Breast epithelium (tissue), 4 donors: Measurements from ENCODE around the gene RPEL1. TPM values are rescaled to one million over a fixed set of nuclear protein-coding genes. Genes with fewer than 3 reads are reported as not detected.
"Not testable (repeated sequence)": the region's sequence is repeated elsewhere in the genome, so short reads cannot be mapped to it uniquely, and the experiment has no call there.

Experiments used
- DNase-seq, 2 donors: peaks; one replicate each; pipeline ENCODE4 v3.0.0-alpha.2; 2019; ENCODE audit warnings: low spot score in 2 of 2
- H3K27ac ChIP-seq, 2 donors: fragments of 200-600 bp; sonication (generic) in 1 of 2; one replicate each; pipeline ENCODE4 v1.5.1; 2016 to 2019; ENCODE audit warnings: mild to moderate bottlenecking in 1 of 2
- H3K27me3 ChIP-seq, 2 donors: fragments of 200-600 bp; sonication (generic) in 1 of 2; one replicate each; pipeline versions ENCODE4 v1.5.1 to v1.6.0; 2017 to 2019; ENCODE audit warnings: control low read depth in 1 of 2, mild to moderate bottlenecking in 1 of 2
- H3K36me3 ChIP-seq: fragments of 200-600 bp; one replicate; pipeline ENCODE4 v1.5.1; 2019
- H3K4me1 ChIP-seq, 2 donors: fragments of 200-600 bp; sonication (generic); one replicate each; pipeline ENCODE4 v1.5.1; 2016 to 2019; ENCODE audit warnings: control low read depth in 1 of 2
- H3K4me3 ChIP-seq, 3 donors: fragments of 200-600 bp; sonication (generic); 1 replicate in 2 of 3; 2 replicates in 1 of 3; pipeline ENCODE4 v1.5.1; 2016 to 2019; ENCODE audit warnings: mild to moderate bottlenecking in 3 of 3, moderate library complexity in 2 of 3
- H3K9me3 ChIP-seq, 2 donors: fragments of 200-600 bp; sonication (generic) in 1 of 2; one replicate each; pipeline ENCODE4 v1.5.1; 2016 to 2019; ENCODE audit warnings: control low read depth in 1 of 2
- CTCF ChIP-seq, 3 donors: fragments of 450-650 bp; IDR thresholded peaks; one replicate each; pipeline ENCODE4 v1.5.1; 2016 to 2017; ENCODE audit warnings: antibody characterized with exemption in 3 of 3, mild to moderate bottlenecking in 3 of 3, moderate library complexity in 3 of 3
- POLR2A ChIP-seq: fragments of 450-650 bp; IDR thresholded peaks from one replicate; pipeline ENCODE4 v1.6.1; 2016; ENCODE audit warnings: antibody characterized with exemption, mild to moderate bottlenecking, moderate library complexity
- POLR2AphosphoS5 ChIP-seq, 3 donors: sonication (generic); formaldehyde crosslinking; IDR thresholded peaks; one replicate each; pipeline ENCODE4 v1.6.1; 2017; ENCODE audit warnings: antibody characterized with exemption in 3 of 3
- intact Hi-C: fragments of 100-400 bp; cut with DNase I; formaldehyde crosslinking; loops from one replicate; pipeline ENCODE4 v1.15.1; 2023; ENCODE audit warnings: low total_unique reads
- total RNA-seq, 3 donors: library from RNA; depleted of rRNA; stranded (reverse); fragments of >200 nt; gene quantifications; one replicate each; pipeline ENCODE4 v1.1.0, GENCODE V29; 2016

RPEL1 gene
- total RNA-seq, 3 donors from 2014 or later = 0.33 TPM; not detected in 2

GRCh38 chr10:103256613-103257012, 10.9 kb downstream of the RPEL1 start:
- intact Hi-C loops = no loop called here
- H3K27ac ChIP-seq = no peak overlapping the region
- H3K27me3 ChIP-seq = no peaks in the 10 kb centered on the region
- no peak for DNase-seq
- no peak for TF ChIP-seq POLR2A
- TF ChIP-seq POLR2AphosphoS5 (IDR thresholded peaks at IDR 0.05) = no peak
- TF ChIP-seq CTCF (IDR thresholded peaks at IDR 0.05) = no peak
- H3K9me3 ChIP-seq = peaks cover 0 to 11% of the 10 kb centered on the region in 2 donors
- H3K36me3 ChIP-seq = no peaks in the 10 kb centered on the region
- H3K4me3 ChIP-seq = no peak overlapping the region
- no peaks in the 10 kb centered on the region for H3K4me1 ChIP-seq

- Histone ChIP-seq H3K27me3 (no peaks in the 10 kb centered on the region), H3K9me3 (peaks cover 0 to 11% of the 10 kb centered on the region in 2 donors), H3K27ac (no peak overlapping the region), H3K36me3 (no peaks in the 10 kb centered on the region), H3K4me1 (no peaks in the 10 kb centered on the region), H3K4me3 (no peak overlapping the region)
- TF ChIP-seq POLR2AphosphoS5 (IDR thresholded peaks at IDR 0.05) (no peak), CTCF (IDR thresholded peaks at IDR 0.05) (no peak), POLR2A (no peak)
- intact Hi-C loops = no loop called here
- no peak for DNase-seq
Observed at GRCh38 chr10:103257812-103258211, 12.1 kb downstream of the RPEL1 start.

- DNase-seq, H3K4me3 ChIP-seq, H3K4me1 ChIP-seq, H3K36me3 ChIP-seq, intact Hi-C loops, H3K27me3 ChIP-seq, H3K27ac ChIP-seq: not testable (repeated sequence)
- peaks cover 0 to 11% of the 10 kb centered on the region in 2 donors for H3K9me3 ChIP-seq
Observed at GRCh38 chr10:103258928-103259327, 13.2 kb downstream of the RPEL1 start.

GRCh38 chr10:103259989-103260388, 14.3 kb downstream of the RPEL1 start:
- Histone ChIP-seq H3K4me3 (no peak overlapping the region), H3K9me3 (peaks cover 0 to 11% of the 10 kb centered on the region in 2 donors), H3K27me3 (peaks cover 0 to 3% of the 10 kb centered on the region in 2 donors), H3K4me1 (no peaks in the 10 kb centered on the region), H3K36me3 (no peaks in the 10 kb centered on the region), H3K27ac (no peak overlapping the region)
- intact Hi-C loops = no loop called here
- TF ChIP-seq POLR2A (no peak), POLR2AphosphoS5 (IDR thresholded peaks at IDR 0.05) (no peak)
- no peak for DNase-seq

GRCh38 chr10:103262229-103262628, 16.5 kb downstream of the RPEL1 start:
- DNase-seq = no peak
- intact Hi-C loops = no loop called here
- TF ChIP-seq POLR2A = no peak
- no peak for TF ChIP-seq CTCF (IDR thresholded peaks at IDR 0.05)
- TF ChIP-seq POLR2AphosphoS5 (IDR thresholded peaks at IDR 0.05) = no peak
- Histone ChIP-seq H3K9me3 (peaks cover 0 to 11% of the 10 kb centered on the region in 2 donors), H3K4me3 (no peak overlapping the region), H3K27me3 (peaks cover 0 to 4% of the 10 kb centered on the region in 2 donors), H3K4me1 (no peaks in the 10 kb centered on the region), H3K36me3 (no peaks in the 10 kb centered on the region), H3K27ac (no peak overlapping the region)

- Histone ChIP-seq H3K27ac (no peak overlapping the region), H3K9me3 (no peaks in the 10 kb centered on the region), H3K36me3 (no peaks in the 10 kb centered on the region), H3K4me1 (no peaks in the 10 kb centered on the region), H3K4me3 (no peak overlapping the region), H3K27me3 (peaks cover 0 to 12% of the 10 kb centered on the region in 2 donors)
- no peak for TF ChIP-seq CTCF (IDR thresholded peaks at IDR 0.05)
- TF ChIP-seq POLR2AphosphoS5 (IDR thresholded peaks at IDR 0.05) = no peak
- no peak for TF ChIP-seq POLR2A
- intact Hi-C loops = loop anchor here (1.0 to 2.0 kb wide), 2 partner anchors 13 to 15 kb away; no protein-coding TSS in a partner anchor
- DNase-seq = peak in 1 of 2 donors; percentile 64
Observed at GRCh38 chr10:103265717-103266329, 20.1 kb downstream of the RPEL1 start.
